Right kidney (tissue), 9 donors: ENCODE results near the gene DDX54.
A peak's percentile ranks its signal among the peaks of the same experiment; 100 is the strongest.

Experiments
- DNase-seq: peaks from one replicate; pipeline ENCODE4 v3.0.0-alpha.2; 2016
- long read RNA-seq, 8 donors: transcript quantifications; one replicate each; lab custom pipeline, GENCODE V29; 2026

The DDX54 gene, protein sequence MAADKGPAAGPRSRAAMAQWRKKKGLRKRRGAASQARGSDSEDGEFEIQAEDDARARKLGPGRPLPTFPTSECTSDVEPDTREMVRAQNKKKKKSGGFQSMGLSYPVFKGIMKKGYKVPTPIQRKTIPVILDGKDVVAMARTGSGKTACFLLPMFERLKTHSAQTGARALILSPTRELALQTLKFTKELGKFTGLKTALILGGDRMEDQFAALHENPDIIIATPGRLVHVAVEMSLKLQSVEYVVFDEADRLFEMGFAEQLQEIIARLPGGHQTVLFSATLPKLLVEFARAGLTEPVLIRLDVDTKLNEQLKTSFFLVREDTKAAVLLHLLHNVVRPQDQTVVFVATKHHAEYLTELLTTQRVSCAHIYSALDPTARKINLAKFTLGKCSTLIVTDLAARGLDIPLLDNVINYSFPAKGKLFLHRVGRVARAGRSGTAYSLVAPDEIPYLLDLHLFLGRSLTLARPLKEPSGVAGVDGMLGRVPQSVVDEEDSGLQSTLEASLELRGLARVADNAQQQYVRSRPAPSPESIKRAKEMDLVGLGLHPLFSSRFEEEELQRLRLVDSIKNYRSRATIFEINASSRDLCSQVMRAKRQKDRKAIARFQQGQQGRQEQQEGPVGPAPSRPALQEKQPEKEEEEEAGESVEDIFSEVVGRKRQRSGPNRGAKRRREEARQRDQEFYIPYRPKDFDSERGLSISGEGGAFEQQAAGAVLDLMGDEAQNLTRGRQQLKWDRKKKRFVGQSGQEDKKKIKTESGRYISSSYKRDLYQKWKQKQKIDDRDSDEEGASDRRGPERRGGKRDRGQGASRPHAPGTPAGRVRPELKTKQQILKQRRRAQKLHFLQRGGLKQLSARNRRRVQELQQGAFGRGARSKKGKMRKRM
- long read RNA-seq, donor 1, full-length matches to known transcripts: 6 of 6 reads
- long read RNA-seq, donor 1, partial matches to known transcripts: 0 of 6 reads
- long read RNA-seq, donor 1, other reads (novel, unspliced or antisense): 0 of 6 reads
- long read RNA-seq, donor 2, full-length matches to known transcripts: 8 of 8 reads
- long read RNA-seq, donor 2, partial matches to known transcripts: 0 of 8 reads
- long read RNA-seq, donor 2, other reads (novel, unspliced or antisense): 0 of 8 reads
- long read RNA-seq, donor 3, full-length matches to known transcripts: 1 of 1 reads
- long read RNA-seq, donor 3, partial matches to known transcripts: 0 of 1 reads
- long read RNA-seq, donor 3, other reads (novel, unspliced or antisense): 0 of 1 reads
- long read RNA-seq, donor 4, full-length matches to known transcripts: 5 of 11 reads
- long read RNA-seq, donor 4, partial matches to known transcripts: 6 of 11 reads
- long read RNA-seq, donor 4, other reads (novel, unspliced or antisense): 0 of 11 reads
- long read RNA-seq, donor 5, full-length matches to known transcripts: 10 of 10 reads
- long read RNA-seq, donor 5, partial matches to known transcripts: 0 of 10 reads
- long read RNA-seq, donor 5, other reads (novel, unspliced or antisense): 0 of 10 reads
- long read RNA-seq, donor 6, full-length matches to known transcripts: 7 of 7 reads
- long read RNA-seq, donor 6, partial matches to known transcripts: 0 of 7 reads
- long read RNA-seq, donor 6, other reads (novel, unspliced or antisense): 0 of 7 reads
- long read RNA-seq, donor 7, full-length matches to known transcripts: 2 of 8 reads
- long read RNA-seq, donor 7, partial matches to known transcripts: 6 of 8 reads
- long read RNA-seq, donor 7, other reads (novel, unspliced or antisense): 0 of 8 reads
- long read RNA-seq, donor 8, full-length matches to known transcripts: 4 of 4 reads
- long read RNA-seq, donor 8, partial matches to known transcripts: 0 of 4 reads
- long read RNA-seq, donor 8, other reads (novel, unspliced or antisense): 0 of 4 reads

DNA sequence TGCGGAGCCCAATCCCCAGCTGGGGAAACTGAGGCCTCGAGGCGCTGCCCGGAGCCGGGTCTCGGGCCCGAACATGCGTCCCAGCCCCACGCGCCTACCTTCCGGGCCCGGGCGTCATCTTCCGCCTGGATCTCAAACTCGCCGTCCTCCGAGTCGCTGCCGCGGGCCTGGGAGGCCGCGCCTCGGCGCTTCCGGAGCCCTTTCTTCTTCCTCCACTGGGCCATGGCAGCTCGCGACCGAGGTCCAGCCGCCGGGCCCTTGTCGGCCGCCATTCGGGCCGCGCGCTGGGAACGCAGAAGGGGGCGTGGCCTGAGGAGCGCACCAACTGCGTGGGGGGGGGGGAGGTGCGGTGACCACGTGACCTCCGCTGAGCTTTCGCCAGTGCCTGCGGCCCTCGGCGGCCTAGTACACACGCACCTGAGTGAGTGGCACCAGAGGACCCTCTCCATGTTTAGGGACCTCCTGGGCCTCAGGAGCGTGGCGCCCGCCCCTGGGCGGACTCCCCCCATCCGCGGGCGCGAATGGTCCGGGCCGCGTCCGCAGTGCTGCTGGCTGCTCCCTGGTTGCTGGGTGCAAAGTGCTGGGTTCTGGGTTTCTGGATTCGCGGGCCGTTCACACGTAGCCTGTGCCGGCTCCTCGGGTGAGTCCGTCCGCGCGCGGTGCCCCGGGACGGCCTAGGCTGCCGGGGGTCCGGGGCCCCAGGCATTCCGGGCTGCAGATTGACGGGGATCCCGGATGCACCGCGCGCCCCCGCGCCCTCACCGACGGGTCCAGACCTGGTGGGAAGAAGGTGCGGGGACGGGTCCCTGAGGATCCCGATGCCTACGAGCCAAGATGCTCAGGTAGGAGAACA, at the start of gene DDX54, which contains the start of gene RITA1:
DDX54 (minus strand) TSS at position 299 of the 853 bp plus-strand sequence; CDS start at position 272, 27 bp downstream.
RITA1 (plus strand) TSS at position 542 of the 853 bp plus-strand sequence. CDS start 1,026 bp downstream, outside the sequence.
- peak; percentile 99 for DNase-seq

DNA sequence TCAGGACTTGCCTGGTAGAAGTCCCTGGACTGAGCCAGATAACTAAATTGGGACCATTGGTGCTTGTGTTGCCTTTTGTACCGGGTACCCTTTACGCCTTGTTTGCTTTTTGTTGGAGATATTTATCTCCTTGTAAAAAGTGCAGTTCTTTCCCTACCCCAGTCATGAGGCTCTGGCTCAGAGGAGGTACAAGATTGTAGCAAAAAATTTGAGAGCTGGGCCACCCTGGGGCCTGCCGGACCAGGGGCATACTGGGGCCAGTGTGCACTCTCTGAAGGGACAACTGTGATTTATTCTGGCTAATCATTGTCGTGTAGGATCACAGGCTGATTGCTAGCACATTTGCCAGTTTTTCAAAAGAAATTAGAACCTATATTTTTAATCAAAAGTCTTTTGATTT, 49.2 kb upstream of the DDX54 start:
- DNase-seq: no peak

DNA sequence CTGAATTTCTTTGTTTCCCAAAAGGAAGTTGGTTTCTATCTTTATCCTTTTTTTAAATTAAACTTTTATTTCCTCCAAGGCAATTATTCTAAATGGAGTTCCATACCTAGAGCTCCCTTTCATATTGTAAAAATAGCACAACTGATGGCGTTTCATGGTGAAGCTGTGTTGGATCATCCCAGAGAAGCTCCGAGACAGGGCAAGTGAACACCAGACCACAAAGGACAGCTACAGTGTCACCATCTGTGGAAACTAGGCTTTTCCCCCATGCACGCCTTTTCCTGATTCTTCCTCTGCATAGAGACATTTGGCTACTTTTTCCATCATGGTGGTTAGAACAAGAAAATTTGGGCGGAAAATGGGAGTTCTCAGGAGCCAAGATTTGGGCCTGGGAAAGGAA, 48.7 kb upstream of the DDX54 start:
- DNase-seq: no peak

DNA sequence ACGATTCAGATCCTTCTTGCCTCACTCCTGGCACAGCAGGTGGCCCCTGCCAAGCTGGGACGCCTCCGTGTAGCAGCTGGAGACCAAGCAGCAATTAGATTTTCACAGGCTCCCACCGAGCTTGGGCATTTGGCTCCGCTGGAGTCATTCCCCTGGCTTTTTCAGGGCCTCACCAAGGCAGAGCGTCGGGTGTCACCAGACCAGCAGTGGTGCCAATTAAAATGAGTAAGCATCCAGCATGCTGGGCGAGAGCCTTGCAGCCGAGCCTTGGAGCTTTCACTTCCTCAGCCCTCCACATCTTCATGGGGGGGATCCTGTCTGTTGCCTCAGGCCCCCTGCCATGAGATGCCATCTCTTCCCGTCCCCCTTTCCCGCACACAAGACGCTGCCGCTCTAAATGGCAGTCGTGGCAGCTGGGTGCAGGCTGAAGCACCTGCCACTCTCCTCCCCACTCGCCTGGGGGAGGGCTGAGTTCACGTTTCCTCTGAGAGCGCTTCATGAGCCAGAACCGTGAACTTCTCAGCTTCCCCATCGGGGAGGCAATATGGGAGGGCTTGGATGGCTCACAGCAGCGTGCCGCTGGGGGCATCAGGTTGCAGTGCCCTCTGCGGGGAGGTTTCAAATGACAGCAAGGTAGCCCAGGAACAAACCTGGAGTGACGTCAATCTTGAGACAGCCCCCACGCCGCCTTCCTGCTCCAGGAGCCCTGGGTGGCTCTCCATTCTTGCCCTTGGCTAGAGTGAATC, 47.7 kb upstream of the DDX54 start:
- peak; percentile 75 for DNase-seq

DNA sequence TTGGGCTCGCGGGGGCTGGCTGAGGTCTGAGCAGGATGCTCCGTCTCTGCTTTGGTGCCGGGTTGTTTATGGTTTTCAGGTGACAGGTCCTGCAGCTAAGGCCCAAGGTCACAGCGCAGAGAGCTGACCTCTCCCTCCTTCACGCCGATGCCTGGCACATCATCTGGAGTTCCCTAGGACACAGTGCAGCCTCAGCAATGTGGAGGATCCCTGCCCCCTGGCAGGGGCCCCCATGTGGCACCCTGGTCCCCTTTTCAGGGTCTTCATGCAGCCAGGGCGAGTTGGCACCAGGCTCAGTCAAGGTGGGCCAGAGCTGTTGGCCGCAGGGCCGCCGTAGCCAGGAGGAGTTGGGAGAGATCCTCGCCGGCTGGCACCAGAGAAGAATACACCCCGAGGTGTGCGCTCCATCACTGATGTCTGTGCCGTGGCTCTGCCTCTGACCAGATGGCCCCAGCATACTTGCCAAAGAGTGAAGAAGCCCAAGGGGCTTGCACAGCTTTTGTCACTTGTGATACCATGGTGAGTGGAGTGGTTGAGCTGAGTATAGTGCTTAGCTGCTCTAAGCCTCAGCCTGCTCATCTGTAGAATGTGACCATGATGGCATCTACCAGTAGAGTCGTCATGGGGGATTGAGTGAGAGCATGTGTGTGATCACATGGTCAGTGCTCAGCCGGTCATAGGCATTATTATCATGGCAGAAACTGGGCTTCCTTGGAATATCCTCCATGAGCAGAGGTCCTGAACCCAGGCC, 47.0 kb upstream of the DDX54 start:
- DNase-seq: no peak

DNA sequence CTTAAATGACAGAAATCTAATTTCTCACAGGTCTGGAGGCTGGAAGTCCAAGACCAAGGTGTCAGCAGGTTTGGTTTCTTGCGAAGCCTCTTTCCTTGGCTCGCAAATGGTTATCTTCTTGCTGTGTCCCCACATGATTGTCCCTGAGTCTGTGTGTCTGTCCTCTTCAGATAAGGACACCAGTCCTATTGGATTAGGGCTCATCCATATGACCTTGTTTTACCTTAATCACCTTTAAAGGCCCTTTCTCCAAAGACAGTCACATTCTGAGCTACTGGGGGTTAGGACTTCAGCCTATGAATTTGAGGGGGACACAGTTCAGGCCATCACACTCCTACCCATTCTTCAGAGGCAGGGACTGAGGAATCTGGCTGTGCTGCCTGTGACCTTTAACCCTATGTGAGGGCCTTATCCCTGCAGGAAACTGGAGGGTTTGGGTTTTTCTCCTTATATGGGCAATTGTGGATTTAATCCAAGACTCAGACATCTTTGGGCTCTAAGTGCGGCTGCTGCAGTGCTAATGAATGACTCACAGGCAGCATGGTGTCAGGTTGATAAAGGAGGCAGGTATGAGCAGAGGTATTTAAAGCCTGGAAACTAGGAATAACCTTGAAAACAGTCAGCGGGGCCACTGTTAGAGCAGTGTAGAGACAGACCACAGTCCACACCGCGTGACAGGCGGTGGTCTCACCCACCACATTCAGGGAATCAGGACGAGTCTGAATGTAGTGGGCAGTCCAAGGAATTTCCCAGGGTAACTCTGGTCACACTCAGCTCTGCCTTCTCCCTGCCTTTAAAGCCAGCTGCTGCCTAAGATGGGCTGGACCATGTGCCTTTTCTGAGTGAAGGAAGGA, 46.2 kb upstream of the DDX54 start:
- DNase-seq: no peak

DNA sequence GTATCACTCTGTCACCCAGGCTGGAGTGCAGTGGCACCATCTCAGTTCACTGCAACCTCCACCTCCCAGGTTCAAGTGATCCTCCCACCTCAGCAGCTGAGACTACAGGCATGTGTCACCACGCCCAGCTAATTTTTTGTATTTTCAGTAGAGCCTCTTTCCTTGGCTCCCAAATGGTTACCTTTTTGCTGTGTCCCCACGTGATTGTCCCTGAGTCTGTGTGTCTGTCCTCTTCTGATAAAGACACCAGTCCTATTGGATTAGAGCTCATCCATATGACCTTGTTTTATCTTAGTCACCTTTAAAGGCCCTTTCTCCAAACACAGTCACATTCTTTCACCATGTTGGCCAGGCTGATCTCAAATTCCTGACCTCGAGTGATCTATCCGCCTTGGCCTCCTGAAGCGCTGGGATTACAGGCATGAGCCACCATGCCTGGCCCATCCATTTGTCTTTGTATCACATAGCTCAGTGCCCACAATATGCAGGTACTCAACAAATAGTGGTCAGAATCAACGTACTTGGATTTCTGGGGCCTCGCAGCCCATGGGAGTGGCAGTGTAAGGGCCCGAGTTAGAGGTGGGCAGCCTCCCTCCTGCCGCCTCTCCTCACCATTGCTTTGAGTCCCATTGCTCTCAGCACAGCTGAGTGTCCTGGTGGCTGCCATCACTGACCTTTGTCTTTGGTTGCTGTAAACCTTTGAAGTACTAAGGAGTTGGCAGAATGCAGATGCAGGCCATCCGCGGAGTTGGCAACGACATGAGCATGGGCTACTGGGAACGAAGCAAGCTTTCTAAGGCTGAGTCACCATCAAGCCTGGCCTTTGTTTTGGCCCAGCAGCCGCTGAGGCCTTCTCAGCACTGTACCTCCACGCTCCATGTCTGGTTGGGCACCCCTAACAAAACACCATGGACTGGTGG, 45.3 kb upstream of the DDX54 start:
- no peak for DNase-seq

DNA sequence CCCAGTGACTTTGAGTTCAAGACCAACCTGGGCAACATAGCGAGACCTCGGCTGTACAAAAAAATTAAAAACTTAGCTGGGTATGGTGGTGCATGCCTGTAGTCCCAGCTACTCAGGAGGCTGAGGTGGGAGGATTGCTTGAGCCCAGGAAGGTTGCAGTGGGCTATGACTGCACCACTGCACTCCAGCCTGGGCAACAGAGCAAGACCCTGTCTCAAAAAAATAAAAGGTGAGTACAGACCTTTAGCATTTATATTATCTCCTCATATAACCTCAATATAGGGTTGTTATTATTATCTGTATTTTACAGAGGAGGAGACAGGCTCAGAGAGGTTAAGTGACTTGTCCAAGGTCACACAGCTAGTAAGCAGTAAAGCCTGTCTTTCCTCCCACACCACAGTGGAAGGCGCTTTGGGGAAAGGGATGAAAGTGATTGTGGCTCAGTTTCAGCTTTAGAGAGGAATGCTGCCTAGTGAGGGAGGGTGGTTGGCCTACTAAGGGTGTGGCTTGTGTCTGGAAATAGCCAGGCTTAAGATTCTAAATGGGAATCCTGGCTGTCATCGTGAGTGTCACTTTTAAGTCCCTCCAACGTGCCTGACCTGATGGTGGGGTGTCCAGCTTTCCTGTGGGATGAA, 43.2 kb upstream of the DDX54 start:
- no peak for DNase-seq

DNA sequence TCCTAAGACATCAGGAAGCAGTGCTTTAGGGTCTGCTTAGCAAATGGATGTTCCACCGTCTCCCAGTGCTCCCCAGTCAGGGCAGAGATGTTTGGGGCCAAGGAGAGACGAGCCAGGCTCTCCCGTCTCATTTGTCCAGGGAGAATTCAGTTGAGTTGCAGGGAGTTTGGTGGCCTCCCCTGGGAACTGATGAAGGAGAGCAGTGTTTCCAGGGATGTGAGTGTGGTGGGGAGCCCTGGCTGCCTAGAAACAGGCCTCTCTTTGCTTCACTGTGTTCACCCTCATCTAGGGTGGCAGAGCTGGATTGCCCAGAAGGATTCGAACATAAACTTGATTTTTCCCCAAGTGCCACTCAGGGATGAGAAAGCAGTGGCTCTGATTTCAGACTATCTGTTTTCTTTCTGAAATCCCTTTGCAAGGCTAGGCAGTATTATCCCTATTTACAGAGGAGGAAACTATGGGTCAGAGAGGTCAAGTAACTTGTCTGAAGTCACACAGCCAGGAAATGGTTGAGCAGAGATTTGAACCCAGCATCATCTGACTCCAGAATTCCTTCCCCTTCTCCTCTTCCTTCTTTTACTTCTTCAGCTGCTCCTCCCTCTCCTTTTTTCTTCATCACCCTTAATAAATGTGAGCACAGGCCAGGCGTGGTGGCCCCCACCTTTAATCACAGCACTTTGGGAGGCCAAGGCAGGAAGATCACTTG, 42.6 kb upstream of the DDX54 start:
- DNase-seq: no peak

DNA sequence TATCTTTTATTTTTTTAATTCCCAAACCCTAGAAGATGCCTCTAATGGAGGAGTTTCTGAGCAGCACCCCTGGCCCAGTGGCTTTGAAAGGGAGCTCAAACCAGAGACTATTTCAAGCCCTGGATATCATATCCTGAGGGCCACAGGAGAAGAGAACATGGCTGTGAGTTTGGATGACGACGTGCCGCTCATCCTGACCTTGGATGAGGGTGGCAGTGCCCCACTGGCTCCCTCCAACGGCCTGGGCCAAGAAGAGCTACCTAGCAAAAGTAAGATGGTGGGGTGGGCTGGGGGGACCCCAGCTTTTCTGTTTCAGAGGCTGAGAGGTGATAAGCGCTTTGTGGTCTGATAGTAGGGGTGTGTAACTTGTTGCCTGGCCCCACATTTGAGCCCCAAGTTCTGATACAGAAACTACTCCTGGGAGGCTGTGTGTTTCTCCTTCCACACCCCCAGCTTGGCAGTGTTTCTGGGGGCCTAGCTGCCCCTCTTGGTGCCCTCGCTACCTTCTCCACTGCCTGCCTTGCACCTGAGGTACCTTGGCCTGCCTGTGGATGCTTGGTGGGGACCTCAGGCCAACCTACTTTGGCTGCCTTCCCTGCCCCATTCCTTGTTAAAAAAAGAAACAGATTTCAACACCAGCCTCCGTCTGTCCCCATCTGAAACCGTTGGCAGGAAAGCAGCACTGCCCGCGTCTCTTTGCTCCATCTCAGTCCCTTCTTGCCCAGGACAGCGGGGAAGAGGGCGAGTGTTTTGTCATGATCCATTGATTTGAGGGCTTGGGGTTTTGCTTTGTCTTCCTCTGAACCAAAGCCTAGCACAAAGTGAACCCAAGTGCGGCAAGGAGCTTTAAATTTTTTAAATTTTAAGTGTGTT, 41.7 kb upstream of the DDX54 start:
- DNase-seq: no peak

DNA sequence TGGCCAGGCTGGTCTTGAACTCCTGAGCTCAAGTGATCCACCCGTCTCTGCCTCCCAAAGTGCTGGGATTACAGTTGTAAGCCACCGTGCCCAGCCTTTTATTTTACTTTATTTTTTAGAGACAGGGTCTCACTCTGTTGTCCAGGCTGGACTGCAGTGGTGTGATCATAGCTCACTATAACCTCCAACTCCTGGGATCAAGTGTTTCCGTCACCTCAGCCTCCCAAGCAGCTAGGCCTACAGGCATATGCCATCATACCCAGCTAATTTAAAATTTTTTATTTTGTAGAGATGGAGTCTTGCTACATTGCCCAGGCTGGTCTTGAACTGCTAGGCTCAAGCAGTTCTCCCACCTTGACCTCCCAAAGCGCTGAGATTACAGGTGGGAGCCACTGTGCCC, 39.7 kb upstream of the DDX54 start:
- DNase-seq: no peak

DNA sequence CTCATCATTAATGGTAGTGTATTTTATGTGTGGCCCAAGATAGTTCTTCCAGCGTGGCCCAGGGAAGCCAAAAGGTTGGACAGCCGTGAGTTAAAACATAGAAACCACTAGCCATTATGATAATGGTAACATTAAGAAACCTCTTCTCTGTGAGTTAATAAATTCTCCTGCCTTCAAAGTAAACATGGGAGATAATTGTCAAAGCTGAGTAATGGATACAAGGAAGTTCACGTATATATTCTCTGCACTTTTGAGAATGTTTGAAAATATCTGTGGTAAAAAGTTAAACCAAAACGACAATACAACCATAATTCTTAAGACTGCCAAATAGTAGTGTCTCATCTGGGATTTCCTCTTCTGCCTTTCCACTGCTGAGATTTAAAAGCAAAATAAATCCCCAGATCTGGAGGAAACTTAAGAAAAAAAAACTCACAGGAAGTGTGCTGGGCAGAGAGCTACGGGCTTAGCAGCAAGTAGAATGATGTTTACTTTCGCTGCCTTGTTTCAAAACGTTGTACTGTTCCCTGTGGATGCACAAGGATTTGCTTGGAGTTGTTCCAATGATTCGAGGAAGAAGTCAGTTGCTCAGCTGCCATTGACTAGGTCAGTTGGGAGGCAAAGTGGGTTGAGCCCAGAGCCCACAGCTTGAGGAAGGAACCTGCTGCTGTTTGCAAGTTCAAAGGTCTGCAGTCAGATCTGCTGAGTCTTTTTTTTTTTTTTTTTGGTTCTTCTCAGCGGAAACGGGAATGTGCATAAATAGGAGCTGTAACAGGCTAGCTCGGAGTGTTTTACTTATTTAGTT, 37.7 kb upstream of the DDX54 start:
- DNase-seq: peak; percentile 62
